Measurements from ENCODE around the gene IGF2BP3. TPM values are rescaled to one million over a fixed set of nuclear protein-coding genes. Genes with fewer than 3 reads are reported as not detected.

The IGF2BP3 gene
- total and polyA plus RNA-seq, 5 experiments from 2014 or later, result 0.09 to 0.64 TPM; not detected in 3

DNA sequence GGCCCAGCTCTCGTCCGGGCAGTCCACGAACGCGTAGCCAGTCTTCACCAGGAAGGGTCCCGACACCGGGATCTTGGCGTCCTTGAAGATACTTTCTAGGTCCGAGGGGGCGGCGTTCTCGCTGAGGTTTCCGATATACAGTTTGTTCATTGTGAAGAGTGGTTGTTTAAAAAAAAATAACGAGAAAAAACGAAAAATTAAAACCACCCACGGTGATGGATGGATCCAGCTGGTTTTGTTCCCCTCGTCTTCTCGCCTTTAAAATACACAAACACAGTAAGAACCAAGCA is 385 bp downstream of the IGF2BP3 start:
- DNase-seq (peak in 2 of 10 donors; percentile 22 to 28), ATAC-seq (no peak)
- Mint-ChIP-seq H3K4me3 (peak overlapping the region; percentile 64 to 87 (median 84)), H3K36me3 (peaks cover 0 to 10% (median 8%) of the 10 kb centered on the region in 3 donors), H3K4me1 (peaks cover 24 to 48% (median 45%) of the 10 kb centered on the region in 4 donors), H3K9me3 (peaks cover 0 to 16% (median 3%) of the 10 kb centered on the region in 9 donors), H3K27me3 (peaks cover 50 to 79% (median 63%) of the 10 kb centered on the region in 5 donors), H3K27ac (peak overlapping the region in 4 of 10 donors; percentile 27 to 49 (median 42))
- POLR2A ChIA-PET, result no interaction called here

DNA sequence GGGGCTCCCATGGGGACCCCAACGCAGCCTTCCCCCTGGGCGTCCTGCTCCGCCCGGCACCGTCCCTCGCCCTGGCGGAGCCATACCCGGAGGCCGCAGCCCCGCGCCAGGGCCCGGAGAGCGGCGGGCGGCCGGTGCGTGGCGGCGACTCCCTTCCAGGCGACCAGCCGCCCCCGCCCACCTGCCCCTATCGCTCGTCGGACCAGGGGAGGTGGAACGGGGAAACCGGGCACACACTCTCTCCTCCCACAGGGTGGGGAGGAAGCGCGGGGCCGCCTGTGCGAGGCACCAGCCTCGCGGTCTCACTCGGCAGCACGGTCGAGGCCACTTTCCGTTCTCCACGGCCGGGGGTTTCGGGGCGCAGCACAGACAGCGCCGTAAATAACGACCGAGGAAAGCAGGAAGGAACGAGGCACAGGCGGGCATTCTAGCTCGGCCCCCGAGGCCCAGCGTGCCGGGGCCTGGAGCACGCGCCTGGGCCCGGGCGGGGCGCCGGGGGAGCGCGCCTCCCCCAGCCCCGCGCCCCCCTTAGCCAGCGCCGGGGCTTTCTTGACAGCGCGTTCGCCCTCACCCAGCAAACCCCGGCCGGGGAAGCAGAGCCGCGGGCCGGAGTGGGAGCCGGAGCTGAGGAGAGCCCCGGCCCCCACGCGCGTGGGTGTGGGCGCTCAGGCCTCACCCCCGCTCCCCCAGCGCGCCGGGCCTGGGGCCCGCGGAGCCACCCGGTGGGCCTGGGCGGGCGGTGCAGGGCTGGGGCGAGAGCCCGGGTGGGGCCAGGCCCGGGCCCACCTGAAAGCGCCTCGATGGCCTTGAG is 936 bp downstream of the IGF2BP3 start:
- Mint-ChIP-seq H3K4me1 (peaks cover 20 to 42% (median 39%) of the 10 kb centered on the region in 4 donors), H3K36me3 (peaks cover 0 to 7% (median 4%) of the 10 kb centered on the region in 3 donors), H3K27me3 (peaks cover 47 to 79% (median 62%) of the 10 kb centered on the region in 5 donors), H3K4me3 (peak overlapping the region; percentile 22 to 87 (median 84)), H3K9me3 (peaks cover 0 to 13% (median 0%) of the 10 kb centered on the region in 9 donors), H3K27ac (no peak overlapping the region)
- DNase-seq (peak in 5 of 10 donors; percentile 19 to 45 (median 41)), ATAC-seq (peak; percentile 53 to 63)
- POLR2A ChIA-PET, result no interaction called here

DNA sequence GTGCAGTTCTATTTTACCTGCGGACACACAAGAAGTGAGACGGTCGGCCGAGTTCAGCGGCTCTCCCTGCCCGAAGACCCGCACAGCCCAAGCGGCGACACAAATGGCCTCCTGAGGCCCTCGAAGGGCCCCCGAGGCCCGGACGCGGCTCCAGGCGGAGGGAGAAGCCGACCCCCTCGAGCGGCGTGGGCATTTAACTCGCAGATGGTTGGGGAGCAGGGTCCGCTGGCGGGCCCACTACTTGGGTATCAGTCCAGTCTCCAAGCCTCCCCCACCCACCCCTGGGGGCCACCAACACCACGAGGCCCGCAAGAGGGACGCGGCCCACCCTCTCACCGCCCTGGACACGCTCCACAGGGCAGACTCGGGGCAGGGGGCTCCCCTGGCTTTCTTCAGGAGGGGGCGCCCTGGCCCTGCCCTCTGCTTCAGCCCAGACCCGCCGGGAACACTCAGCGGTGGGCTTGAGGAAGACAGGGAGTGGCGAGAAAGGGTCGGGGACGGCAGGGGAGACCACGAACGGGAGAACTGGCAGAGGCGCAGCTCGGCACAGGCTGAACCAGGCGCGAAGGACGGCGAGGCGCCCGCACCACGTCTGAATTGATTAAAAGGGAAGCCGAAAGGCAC is 1.7 kb downstream of the IGF2BP3 start:
- POLR2A ChIA-PET, result no interaction called here
- Mint-ChIP-seq H3K27me3 (peaks cover 46 to 76% (median 69%) of the 10 kb centered on the region in 5 donors), H3K36me3 (peaks cover 0 to 7% (median 4%) of the 10 kb centered on the region in 3 donors), H3K4me3 (peak overlapping the region in 9 of 10 donors; percentile 52 to 87 (median 73)), H3K9me3 (peaks cover 0 to 13% (median 0%) of the 10 kb centered on the region in 9 donors), H3K4me1 (peaks cover 20 to 42% (median 39%) of the 10 kb centered on the region in 4 donors), H3K27ac (peak overlapping the region in 1 of 10 donors; percentile 9)
- DNase-seq (peak in 2 of 10 donors; percentile 30 to 35), ATAC-seq (peak; percentile 30 to 31)

DNA sequence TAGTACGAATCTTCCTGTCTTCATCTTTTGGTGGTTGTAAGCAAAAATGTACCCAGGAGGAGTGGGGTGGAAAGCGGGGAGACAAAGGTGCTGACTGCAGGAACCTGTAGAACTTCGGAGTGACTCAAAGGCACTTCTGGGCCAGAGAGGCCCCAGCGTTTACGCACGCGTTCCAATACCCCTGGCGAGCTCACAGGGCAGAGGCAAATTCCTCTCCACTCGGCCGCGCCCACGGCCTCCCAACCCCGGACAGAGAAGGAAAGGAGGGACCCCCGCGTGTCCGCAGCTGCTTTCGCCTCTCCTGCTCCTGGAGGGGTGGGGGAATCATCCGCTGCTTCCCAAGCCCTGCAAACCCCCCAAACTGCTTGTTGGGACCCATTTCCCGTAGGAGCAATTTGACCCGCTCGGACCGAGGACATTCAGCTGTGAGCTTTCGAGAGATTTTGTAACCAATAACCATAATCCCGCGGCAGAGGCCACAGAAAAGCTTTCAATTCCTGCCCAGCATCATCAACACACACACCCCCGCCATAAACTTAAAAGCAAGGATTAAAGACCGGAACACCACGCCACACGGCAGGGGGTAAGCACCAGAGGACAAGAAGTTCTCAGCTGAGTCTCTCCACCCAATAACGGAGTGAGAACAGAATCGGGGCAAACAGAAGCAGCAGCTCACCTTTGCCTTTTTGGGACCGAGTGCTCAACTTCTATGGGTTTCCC is 2.3 kb downstream of the IGF2BP3 start:
- peaks cover 0 to 10% (median 0%) of the 10 kb centered on the region in 9 donors for H3K9me3 Mint-ChIP-seq
- peaks cover 0 to 7% (median 4%) of the 10 kb centered on the region in 3 donors for H3K36me3 Mint-ChIP-seq
- peak overlapping the region; percentile 45 to 87 (median 73) for H3K4me3 Mint-ChIP-seq
- peaks cover 21 to 41% (median 34%) of the 10 kb centered on the region in 4 donors for H3K4me1 Mint-ChIP-seq
- peak in 1 of 10 donors; percentile 30 for DNase-seq
- H3K27ac Mint-ChIP-seq, result no peak overlapping the region
- ATAC-seq, result peak; percentile 17 to 37
- POLR2A ChIA-PET, result no interaction called here
- peaks cover 49 to 76% (median 71%) of the 10 kb centered on the region in 5 donors for H3K27me3 Mint-ChIP-seq

DNA sequence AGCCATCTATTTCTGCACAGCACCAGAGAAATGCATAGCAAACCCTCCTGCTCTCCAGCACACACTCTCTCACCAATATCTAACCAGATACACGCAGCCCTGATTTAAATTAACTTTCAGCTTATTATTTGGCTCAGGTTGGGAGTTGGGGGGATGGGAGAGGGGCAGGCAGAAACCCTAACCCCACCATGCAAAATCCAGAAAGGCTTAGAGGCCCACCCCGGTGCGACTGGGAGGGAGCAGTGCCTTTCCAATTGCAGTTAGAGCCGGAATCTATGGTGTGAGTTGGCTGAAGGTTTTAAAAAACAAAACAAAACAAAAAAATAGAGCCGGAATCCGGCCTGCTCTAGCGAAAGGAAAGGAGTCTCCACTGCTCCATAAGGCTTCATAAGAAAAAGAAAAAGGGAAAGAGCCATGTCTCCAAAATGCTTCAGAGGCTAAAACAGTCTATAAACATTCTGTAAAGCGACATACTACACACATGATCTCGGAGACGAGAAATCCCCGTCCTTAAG is 2.9 kb downstream of the IGF2BP3 start:
- peaks cover 51 to 75% (median 72%) of the 10 kb centered on the region in 5 donors for H3K27me3 Mint-ChIP-seq
- DNase-seq, result peak in 1 of 10 donors; percentile 9
- H3K36me3 Mint-ChIP-seq, result peaks cover 0 to 7% (median 4%) of the 10 kb centered on the region in 3 donors
- peak in 1 of 2 donors; percentile 21 for ATAC-seq
- H3K9me3 Mint-ChIP-seq, result peaks cover 0 to 8% (median 0%) of the 10 kb centered on the region in 9 donors
- H3K27ac Mint-ChIP-seq, result peak overlapping the region in 1 of 10 donors; percentile 26
- H3K4me1 Mint-ChIP-seq, result peaks cover 22 to 41% (median 34%) of the 10 kb centered on the region in 4 donors
- POLR2A ChIA-PET, result no interaction called here
- H3K4me3 Mint-ChIP-seq, result peak overlapping the region in 9 of 10 donors; percentile 4 to 87 (median 73)

DNA sequence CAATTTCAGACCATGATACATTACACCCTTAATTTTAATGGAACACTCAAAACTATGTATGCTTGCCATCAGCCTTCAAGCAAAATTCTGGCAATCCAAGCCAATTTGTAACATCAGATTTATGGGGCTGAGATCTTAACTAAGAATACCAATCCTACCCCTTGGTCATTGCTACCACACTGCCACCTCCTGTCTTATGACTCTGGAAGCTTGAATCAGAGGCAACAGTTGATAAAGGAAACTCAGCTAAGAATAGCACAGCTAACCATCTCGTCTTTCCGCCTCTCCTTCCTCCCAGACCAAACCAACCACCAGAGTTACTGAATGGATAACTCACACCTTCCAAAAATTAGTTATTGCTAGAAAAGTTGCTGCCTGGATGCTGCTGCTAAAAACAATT is 7.4 kb downstream of the IGF2BP3 start:
- DNase-seq (no peak), ATAC-seq (peak; percentile 44 to 45)
- Mint-ChIP-seq H3K27ac (no peak overlapping the region), H3K27me3 (peaks cover 50 to 78% (median 70%) of the 10 kb centered on the region in 5 donors), H3K4me1 (peaks cover 6 to 9% (median 7%) of the 10 kb centered on the region in 4 donors), H3K4me3 (no peak overlapping the region), H3K9me3 (peaks cover 0 to 4% (median 0%) of the 10 kb centered on the region in 9 donors), H3K36me3 (peaks cover 0 to 4% (median 0%) of the 10 kb centered on the region in 3 donors)
- POLR2A ChIA-PET, result no interaction called here

DNA sequence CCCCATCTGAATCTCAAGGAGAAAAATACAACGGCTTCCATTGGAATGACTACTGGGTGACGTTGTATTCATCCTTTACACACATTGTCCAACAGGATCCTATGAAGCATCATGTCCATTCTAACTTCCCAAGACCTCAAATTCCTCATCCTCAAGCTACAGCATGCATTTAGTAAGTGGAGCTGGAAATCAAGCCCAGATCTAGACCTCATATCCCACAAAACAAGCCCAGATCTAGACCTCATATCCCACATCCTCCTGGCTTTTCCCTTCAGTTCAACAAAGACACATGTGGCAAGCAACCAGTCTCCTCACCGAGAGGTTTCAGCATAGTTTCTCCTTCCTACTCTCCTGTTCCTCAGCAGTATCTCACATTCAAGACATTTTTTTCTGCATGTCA is 12.2 kb downstream of the IGF2BP3 start:
- no peak for DNase-seq
- Mint-ChIP-seq H3K36me3 (peaks cover 0 to 4% (median 0%) of the 10 kb centered on the region in 3 donors), H3K4me1 (peaks cover 0 to 1% (median 0%) of the 10 kb centered on the region in 4 donors), H3K9me3 (peaks cover 0 to 2% (median 0%) of the 10 kb centered on the region in 9 donors), H3K4me3 (no peak overlapping the region), H3K27ac (no peak overlapping the region), H3K27me3 (peaks cover 43 to 76% (median 64%) of the 10 kb centered on the region in 5 donors)
- ATAC-seq, result no peak
- POLR2A ChIA-PET, result no interaction called here

DNA sequence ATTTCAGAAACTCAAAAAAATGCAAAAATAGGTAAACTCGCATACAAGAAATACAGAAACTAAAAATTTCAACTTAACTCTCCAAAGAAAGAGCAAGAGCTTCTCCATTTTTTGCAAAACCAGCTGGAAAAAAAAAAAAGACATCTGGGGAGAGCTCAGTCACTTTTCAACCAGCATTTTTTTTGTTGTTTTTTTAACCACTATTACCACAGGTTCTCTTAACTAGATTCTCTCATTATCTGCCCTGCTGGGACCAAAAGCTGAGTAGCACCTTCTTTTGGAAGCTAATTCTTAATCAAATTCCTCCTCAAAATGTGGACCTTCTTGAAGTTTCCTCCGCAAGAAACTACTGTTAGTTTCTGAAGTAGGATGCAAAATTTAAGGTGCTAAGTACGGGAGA is 14.2 kb downstream of the IGF2BP3 start:
- ATAC-seq, result no peak
- POLR2A ChIA-PET, result no interaction called here
- no peak overlapping the region for H3K27ac Mint-ChIP-seq

DNA sequence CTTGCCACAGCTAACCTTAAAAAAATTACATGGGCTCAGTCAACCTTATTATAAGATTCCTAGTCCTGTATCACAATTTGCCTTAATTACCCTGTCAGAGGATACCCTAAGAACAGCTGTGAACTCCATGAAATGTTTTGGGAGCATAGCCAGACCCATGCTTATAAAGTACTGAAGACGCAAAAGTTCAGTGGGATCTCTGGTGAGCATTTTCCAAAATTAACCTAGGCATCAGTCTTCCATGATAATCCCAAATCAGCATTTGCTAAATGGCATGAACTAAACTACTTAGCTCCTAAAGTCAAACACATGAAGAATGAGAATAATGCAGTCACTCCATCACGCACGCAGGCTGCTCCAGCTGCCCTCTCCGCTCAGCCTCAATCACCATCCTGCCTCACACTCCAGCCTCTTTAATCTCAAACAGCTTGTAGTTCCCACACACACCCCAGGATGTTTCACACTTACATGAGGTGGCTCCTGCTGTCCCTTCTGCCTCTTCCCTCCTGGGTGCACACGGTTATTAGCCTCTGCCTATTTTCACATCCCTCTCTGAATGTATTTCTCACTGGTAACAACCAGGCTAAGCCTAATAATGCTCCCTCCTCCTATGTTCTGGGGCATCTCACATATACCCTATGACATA is 15.3 kb downstream of the IGF2BP3 start:
- DNase-seq, result no peak
- Mint-ChIP-seq H3K4me1 (no peaks in the 10 kb centered on the region), H3K9me3 (no peaks in the 10 kb centered on the region), H3K27me3 (peaks cover 32 to 59% (median 45%) of the 10 kb centered on the region in 5 donors), H3K4me3 (no peak overlapping the region), H3K36me3 (no peaks in the 10 kb centered on the region), H3K27ac (no peak overlapping the region)
- POLR2A ChIA-PET, result no interaction called here
- no peak for ATAC-seq

More for the DNA sequence above, 14.2 kb downstream of the IGF2BP3 start:
- Mint-ChIP-seq H3K27me3 (peaks cover 34 to 68% (median 51%) of the 10 kb centered on the region in 5 donors), H3K36me3 (peaks cover 0 to 2% (median 0%) of the 10 kb centered on the region in 3 donors), H3K4me3 (no peak overlapping the region), H3K9me3 (peaks cover 0 to 2% (median 0%) of the 10 kb centered on the region in 9 donors), H3K4me1 (no peaks in the 10 kb centered on the region)
- DNase-seq, result no peak

DNA sequence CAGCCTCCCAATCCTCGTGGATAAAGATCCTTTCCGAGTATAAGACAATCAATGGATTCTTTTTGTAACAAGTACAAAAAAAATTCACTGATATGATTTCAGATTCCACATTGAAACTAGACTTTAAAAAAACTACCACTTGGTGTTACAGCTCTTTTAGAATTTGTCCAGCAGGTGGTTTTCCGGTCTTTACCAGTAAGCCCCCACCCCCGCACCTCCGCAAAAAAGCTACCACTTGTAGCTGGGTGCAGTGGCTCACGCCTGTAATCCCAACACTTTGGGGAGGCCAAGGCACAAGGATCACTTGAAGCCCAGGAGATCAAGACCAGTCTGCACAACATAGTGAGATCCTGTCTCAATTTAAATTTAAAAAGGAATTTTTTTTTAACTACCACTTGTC is 19.8 kb downstream of the IGF2BP3 start:
- DNase-seq, result no peak
- H3K27me3 Mint-ChIP-seq, result peaks cover 22 to 40% (median 33%) of the 10 kb centered on the region in 5 donors

DNA sequence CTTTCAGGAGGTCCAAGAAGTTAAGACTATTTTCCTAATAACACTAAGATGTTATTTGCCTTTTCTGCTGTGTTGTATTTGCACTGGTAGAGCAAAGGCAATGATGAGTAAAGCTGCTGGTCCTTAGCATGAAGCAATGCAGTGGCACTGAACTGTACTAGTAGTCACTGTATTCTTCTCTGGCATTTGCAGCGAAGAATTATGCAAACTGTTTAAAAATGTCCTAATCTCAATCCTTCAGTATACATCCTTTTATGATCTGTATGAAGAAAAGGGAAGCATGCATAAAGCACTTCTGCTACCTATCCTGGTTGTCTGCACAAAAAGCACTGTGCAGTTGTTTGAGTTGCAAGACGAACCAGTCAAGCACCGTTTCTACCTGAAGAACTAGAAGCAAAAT is 20.4 kb downstream of the IGF2BP3 start:
- H3K9me3 Mint-ChIP-seq, result no peaks in the 10 kb centered on the region
- POLR2A ChIA-PET, result no interaction called here
- H3K27ac Mint-ChIP-seq, result no peak overlapping the region
- no peaks in the 10 kb centered on the region for H3K36me3 Mint-ChIP-seq
- no peak for DNase-seq
- H3K27me3 Mint-ChIP-seq, result peaks cover 17 to 35% (median 27%) of the 10 kb centered on the region in 5 donors
- no peak overlapping the region for H3K4me3 Mint-ChIP-seq
- ATAC-seq, result no peak
- no peaks in the 10 kb centered on the region for H3K4me1 Mint-ChIP-seq

More for the DNA sequence above, 19.8 kb downstream of the IGF2BP3 start:
- H3K9me3 Mint-ChIP-seq, result no peaks in the 10 kb centered on the region
- no peaks in the 10 kb centered on the region for H3K36me3 Mint-ChIP-seq
- ATAC-seq, result no peak
- H3K27ac Mint-ChIP-seq, result peak overlapping the region in 1 of 10 donors; percentile 5
- H3K4me3 Mint-ChIP-seq, result no peak overlapping the region
- POLR2A ChIA-PET, result no interaction called here
- H3K4me1 Mint-ChIP-seq, result no peaks in the 10 kb centered on the region

DNA sequence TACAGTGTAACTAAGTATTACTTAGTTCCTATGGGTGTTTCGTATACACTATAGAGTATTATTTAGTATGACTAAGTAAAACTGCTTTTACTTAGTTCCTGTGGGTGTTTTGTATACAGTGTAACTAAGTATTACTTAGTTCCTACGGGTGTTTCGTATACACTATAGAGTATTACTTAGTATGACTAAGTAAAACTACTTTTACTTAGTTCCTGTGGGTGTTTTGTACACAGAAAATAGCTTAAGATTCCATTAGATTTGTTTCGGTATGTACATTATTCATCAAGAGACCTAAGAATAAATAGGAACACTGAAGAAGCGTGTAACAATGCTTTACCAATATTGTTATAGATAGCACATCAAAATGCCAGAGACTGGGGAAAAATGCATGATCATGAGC is 25.0 kb downstream of the IGF2BP3 start:
- H3K27me3 Mint-ChIP-seq, result peaks cover 0 to 15% (median 9%) of the 10 kb centered on the region in 5 donors
- POLR2A ChIA-PET, result interaction anchor here (0.7 kb wide), 1 partner anchor 64 kb away, joined by 6 read pairs; no protein-coding TSS in a partner anchor
- no peak for ATAC-seq

More for the DNA sequence above, 25.0 kb downstream of the IGF2BP3 start:
- Mint-ChIP-seq H3K27ac (no peak overlapping the region), H3K9me3 (no peaks in the 10 kb centered on the region), H3K4me3 (no peak overlapping the region), H3K36me3 (no peaks in the 10 kb centered on the region), H3K4me1 (no peaks in the 10 kb centered on the region)
- DNase-seq, result no peak

Data from naive thymus-derived CD8-positive, alpha-beta T cell (primary cell).